ENCODE results near the gene CHST8. TPM values are rescaled to one million over a fixed set of nuclear protein-coding genes. Genes with fewer than 3 reads are reported as not detected.

The CHST8 gene
- total and polyA plus RNA-seq, 2 of the 13 experiments (the other 11 are each of a cell fraction or from before 2014, with no cell fraction given) = not detected

GRCh38 chr19:33639035-33639681, 17.4 kb downstream of the CHST8 start:
- BruUV-seq (replicated peaks) = no TSS peak
- DNase-seq (ENCODE audit: low spot score) (no peak), ATAC-seq (no peak), FAIRE-seq (no peak)
- no peak overlapping the region for H3K9ac ChIP-seq (ENCODE audit: insufficient read depth, low read depth, low read length)
- CTCF ChIA-PET (ENCODE audit: low intra/inter-chr PET ratio, low total read pairs) = no interaction called here
- intact Hi-C loops (cut with micrococcal nuclease; ENCODE audit: unreplicated experiment) (no loop called here), in situ Hi-C loops (cut with HindIII; ENCODE audit: extremely low pct_ligation_motif_present, low pct_unique_long_range_greater_than_20kb) (no loop called here)
- H4K20me1 ChIP-seq (ENCODE audit: insufficient read depth, low read length) = no peaks in the 10 kb centered on the region
- H3K36me3 ChIP-seq (replicated peaks in 1 of 2; ENCODE audit: control insufficient read depth in 1 of 2, insufficient read depth in 2 of 2, low read length in 2 of 2) = no peaks in the 10 kb centered on the region
- H3K4me3 ChIP-seq (replicated peaks in 1 of 3; ENCODE audit: insufficient read depth in 1 of 3, low read depth in 2 of 3, low read length in 3 of 3) = no peak overlapping the region
- H2AFZ ChIP-seq (ENCODE audit: low read length) = no peak overlapping the region
- POLR2A ChIA-PET = no interaction called here
- H3K27ac ChIP-seq (ENCODE audit: extremely low read length, insufficient read depth, low read length) = no peak overlapping the region
- no peaks in the 10 kb centered on the region for H3K9me3 ChIP-seq (ENCODE audit: low read length)
- TF ChIP-seq ZNF124 (CRISPR knock-in tag; IDR thresholded peaks at IDR 0.05) (no peak), TARDBP (CRISPR knock-in tag; IDR thresholded peaks at IDR 0.05) (no peak), SUZ12 (IDR thresholded peaks at IDR 0.05; ENCODE audit: low read depth, low read length) (no peak), TBX2 (CRISPR knock-in tag; IDR thresholded peaks at IDR 0.05; ENCODE audit: borderline replicate concordance) (no peak), ZNF83 (CRISPR knock-in tag; IDR thresholded peaks at IDR 0.05; ENCODE audit: borderline replicate concordance) (no peak), SMARCC2 (IDR thresholded peaks at IDR 0.05) (no peak), TEF (CRISPR knock-in tag; IDR thresholded peaks at IDR 0.05) (no peak), PCBP1 (IDR thresholded peaks at IDR 0.05; ENCODE audit: borderline replicate concordance, low read depth, low read length) (no peak), NR1H2 (CRISPR knock-in tag; IDR thresholded peaks at IDR 0.05; ENCODE audit: borderline replicate concordance, low read depth) (no peak), NFE2L1 (CRISPR knock-in tag; IDR thresholded peaks at IDR 0.05; ENCODE audit: borderline replicate concordance) (no peak), AHDC1 (CRISPR knock-in tag; IDR thresholded peaks at IDR 0.05; ENCODE audit: borderline replicate concordance) (no peak), ZNF430 (CRISPR knock-in tag; IDR thresholded peaks at IDR 0.05) (no peak), ELF3 (CRISPR knock-in tag; IDR thresholded peaks at IDR 0.05) (no peak), SRY (CRISPR knock-in tag; IDR thresholded peaks at IDR 0.05) (no peak), ZNF670 (CRISPR knock-in tag; IDR thresholded peaks at IDR 0.05; ENCODE audit: borderline replicate concordance) (no peak), ZFX (CRISPR knock-in tag; IDR thresholded peaks at IDR 0.05; ENCODE audit: low read depth) (no peak), ZNF232 (CRISPR knock-in tag; IDR thresholded peaks at IDR 0.05; ENCODE audit: borderline replicate concordance) (no peak)
- TF ChIP-seq, protein P1, sequence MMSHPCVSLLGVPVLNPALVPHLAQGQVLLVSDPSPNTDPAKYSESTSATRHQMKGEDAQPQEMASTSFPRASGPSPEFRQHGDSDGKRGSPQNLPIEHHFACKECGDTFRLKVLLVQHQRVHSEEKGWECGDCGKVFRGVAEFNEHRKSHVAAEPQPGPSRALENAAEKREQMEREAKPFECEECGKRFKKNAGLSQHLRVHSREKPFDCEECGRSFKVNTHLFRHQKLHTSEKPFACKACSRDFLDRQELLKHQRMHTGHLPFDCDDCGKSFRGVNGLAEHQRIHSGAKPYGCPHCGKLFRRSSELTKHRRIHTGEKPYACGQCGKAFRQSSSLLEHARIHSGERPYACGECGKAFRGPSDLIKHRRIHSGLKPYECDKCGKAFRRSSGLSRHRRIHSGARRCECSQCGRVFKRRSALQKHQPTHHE (CRISPR knock-in tag; IDR thresholded peaks at IDR 0.05; ENCODE audit: borderline replicate concordance) = no peak
- H3K4me1 ChIP-seq (ENCODE audit: insufficient read depth, low read length) = no peaks in the 10 kb centered on the region
- peaks cover 1 to 11% of the 10 kb centered on the region in 2 experiments; a peak in 2 of 5 replicates for H3K27me3 ChIP-seq (ENCODE audit: control insufficient read depth in 1 of 2, insufficient read depth in 2 of 2, low read length in 2 of 2)
- 18% methylated on average over 14 of the region's 14 CpGs for WGBS (ENCODE audit: low lambda C conversion rate)
- no peaks in the 10 kb centered on the region for H3K79me2 ChIP-seq (ENCODE audit: insufficient read depth, low read length)
- no peak overlapping the region for H3K4me2 ChIP-seq (ENCODE audit: low read depth, low read length)

Measured in HepG2 (cell line).